Endothelial cell of umbilical vein (primary cell): ENCODE results near the gene EPRS1.

Experiments
- CTCF ChIP-seq, 2 donors: IDR thresholded peaks; 1 replicate in 1 of 2; 2 replicates in 1 of 2; pipeline ENCODE4 v1.5.1; 2011; ENCODE audit warnings: low read length in 2 of 2, mild to moderate bottlenecking in 2 of 2, moderate library complexity in 2 of 2, control low read depth in 1 of 2, inconsistent platforms in 1 of 2, low read depth in 1 of 2; ENCODE audit not compliant: insufficient read depth in 1 of 2; ENCODE audit errors: extremely low read depth in 1 of 2
- EZH2 ChIP-seq: IDR thresholded peaks from 2 replicates; pipeline ENCODE4 v1.6.1; 2012; ENCODE audit warnings: borderline replicate concordance, low read depth, mild to moderate bottlenecking, moderate library complexity, low read length, inconsistent platforms; ENCODE audit not compliant: severe bottlenecking
- MAX ChIP-seq: IDR thresholded peaks from 2 replicates; pipeline ENCODE4 v1.6.1; 2011; ENCODE audit not compliant: insufficient read depth, insufficient read length
- POLR2A ChIP-seq: IDR thresholded peaks from 2 replicates; pipeline ENCODE4 v1.6.1; 2012; ENCODE audit warnings: low read depth, mild to moderate bottlenecking, control low read depth, low read length
- POLR2AphosphoS5 ChIP-seq: IDR thresholded peaks from 2 replicates; pipeline ENCODE4 v1.6.1; 2012; ENCODE audit warnings: low read depth, mild to moderate bottlenecking, control low read depth, low read length, moderate library complexity; ENCODE audit not compliant: insufficient read depth

- no peak for TF ChIP-seq CTCF (IDR thresholded peaks at IDR 0.05; ENCODE audit: extremely low read depth in 1 of 2, insufficient read depth in 1 of 2, low read depth in 1 of 2, low read length in 2 of 2)
- no peak for TF ChIP-seq POLR2A
- no peak for TF ChIP-seq POLR2AphosphoS5
- no peak for TF ChIP-seq MAX
- no peak for TF ChIP-seq EZH2
Measured at GRCh38 chr1:220012259-220012658, 34.0 kb downstream of the EPRS1 start.
